Activated T-helper 1 cell treated with anti-CD3 and anti-CD28 coated beads, Interleukin-2, amount 50 U/mL, for 16 hours (primary cell): ENCODE measurements around the gene LAMC3.
"Not testable (repeated sequence)": the region's sequence is repeated elsewhere in the genome, so short reads cannot be mapped to it uniquely, and the experiment has no call there.

ENCODE experiments used
- DNase-seq, 2 donors: peaks; one replicate each; pipeline ENCODE4 v3.0.0-alpha.2; 2020; ENCODE audit warnings: low read depth in 1 of 2, low spot score in 1 of 2

LAMC3 gene

DNA sequence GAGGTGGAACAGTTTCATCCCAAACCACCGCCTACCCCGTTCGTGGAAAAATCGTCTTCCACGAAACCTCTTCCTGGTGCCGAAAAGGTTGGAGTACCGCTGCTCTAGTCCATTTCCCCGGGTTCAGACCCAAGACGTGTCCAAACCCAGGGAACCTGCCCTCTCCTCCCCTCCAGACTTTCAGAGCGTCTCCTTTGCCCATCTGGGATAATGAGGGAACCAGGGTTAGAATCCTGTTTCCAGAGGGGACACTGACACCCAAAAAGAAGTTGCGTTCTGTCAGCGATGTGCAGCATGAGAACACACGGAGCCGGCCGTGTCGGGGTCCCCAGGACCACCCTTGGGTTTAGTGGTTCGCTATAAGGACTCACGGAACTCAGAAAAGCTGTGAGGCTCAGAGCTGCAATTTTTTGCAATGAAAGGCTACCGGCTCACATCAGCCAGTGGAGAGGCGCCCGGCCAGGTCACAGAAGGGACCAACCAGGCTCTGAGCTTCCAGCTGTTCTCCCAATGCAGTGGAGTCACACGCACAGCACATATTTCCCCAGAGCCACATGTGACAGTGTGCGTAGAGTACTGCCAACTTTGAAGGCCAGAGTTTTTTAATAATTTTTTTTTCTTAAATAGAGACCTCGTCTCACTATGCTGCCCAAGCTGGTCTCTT is 19.4 kb downstream of the LAMC3 start:
- no peak for DNase-seq

DNA sequence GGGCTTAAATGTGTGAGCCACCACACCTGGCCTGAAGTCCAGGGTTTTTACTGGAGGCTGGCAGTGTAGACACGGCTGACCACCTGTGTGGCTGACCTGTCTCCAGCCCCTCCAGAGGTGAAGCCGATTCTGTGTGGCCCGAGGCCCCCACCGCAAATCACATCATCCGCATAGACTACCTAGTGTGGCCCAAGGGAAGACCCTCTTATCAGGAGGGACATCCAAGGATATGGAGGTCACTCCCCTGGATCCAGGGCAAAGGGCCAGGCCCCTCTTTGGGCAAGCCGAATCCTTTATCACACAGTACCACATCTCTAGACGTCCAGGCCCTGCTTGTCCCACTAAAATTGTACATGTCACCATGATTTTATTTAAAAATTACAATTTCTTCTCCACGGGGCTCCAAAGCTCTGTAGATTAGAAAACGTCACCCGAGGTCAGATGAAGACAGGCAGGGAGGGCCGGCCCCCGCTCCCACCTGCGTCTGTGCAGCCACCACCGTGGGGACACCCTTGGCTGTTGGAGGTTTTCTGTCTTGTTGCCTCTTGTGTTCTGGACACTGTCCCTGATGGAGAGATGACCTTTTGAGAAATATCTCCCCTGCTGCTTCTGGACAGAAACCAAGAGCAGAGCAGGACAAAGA is 20.1 kb downstream of the LAMC3 start:
- DNase-seq: no peak

DNA sequence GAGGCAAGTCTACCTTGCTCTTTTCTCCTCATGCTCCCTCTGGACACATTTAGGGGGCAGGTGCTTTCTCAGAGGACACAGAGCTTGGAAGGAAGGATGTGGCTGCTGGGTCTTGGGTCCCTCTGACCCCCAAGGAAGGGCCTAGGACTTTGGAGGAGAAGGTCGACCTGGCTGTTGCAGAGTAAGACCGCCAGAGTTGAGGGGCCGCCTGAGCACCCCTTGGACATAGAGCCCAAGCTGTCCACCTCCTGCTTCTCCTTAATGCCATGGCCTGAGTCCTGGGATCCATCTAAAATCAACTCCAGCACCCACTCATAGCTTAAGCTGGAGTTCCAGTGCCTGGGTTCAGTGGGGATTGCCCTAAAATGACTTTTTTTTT is 20.6 kb downstream of the LAMC3 start:
- DNase-seq: no peak

DNA sequence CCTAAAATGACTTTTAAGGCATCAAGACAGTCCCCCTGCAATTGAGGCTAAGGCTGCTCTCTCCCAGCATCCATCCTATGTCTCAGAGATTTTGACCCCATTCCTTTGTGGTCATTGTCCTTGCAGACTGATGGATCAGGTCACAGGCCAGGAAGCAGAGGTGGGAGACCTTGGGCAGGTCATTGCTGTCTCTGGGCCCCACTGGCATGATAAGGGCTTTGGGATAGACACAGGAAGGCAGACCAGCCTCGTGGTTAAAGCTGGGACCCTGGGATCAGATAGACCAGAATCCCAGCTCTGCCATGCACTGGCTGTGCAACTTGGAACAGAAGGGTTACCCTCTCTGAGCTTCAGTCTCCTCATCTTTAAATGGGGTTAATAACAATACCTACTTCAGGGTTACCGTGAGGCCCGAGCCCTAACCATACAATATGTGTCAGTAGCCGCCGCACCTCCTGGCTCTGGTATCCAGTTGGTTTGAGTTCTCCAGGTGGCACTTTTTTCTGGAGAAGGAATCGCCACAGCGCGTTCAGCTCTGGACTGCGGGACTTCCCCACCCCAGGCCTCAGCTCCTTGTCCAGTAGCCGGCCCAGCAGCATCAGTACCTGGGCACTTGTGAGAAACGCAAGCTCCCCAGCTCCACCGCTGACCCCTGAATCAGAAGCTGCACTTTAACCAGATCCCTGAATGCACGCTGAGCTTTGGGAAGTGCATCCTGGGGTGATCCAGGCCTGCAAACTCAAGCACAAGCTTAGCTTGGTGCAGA is 21.4 kb downstream of the LAMC3 start:
- no peak for DNase-seq

DNA sequence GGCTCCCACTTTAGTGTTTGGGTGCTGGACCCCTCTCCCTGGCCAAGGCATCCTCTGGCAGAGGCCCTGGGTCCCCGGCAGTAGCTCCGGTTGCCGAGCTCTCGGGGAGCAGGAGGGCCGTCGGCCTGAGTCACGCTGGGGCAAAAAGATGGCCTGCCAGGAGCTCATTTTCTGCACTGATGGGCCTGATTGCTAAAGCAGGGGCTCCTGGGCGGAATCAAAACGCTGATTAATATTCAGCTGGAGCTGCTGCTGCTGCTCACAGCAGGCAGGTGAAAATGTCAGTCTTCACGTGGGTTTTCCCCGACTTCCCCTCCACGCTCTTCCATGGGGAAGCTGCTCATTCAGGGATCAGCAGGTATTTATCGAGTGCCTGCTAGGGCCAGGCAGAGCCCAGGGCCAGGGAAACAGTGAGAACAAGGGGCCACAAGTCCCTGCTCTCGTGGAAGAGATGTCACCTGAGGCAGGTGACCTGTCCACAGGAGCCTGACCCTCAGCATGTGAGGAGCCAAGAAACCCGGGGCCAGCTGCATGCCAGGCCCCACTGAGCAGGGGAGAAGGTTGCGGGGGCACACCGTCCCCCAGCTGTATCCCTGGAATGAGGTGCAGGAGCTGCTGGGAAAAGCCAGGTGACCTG is 22.1 kb downstream of the LAMC3 start:
- no peak for DNase-seq

DNA sequence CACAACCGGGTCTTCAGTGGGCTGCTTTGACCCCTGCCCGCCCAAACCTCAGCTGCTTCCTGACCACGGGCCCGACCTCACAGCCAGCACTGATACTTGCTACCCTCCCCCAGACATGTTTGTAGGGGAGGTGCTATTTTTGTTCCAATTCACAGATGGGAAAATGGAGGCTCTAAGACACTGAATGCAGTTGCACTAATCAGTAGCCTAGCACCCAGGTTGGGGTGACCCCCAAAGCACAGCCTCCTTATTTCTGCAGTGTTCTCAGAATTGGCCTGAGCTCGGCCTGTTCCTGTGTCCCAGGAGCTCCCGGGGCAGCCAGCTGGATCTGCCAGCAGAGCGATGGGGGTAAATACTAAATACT is 22.6 kb downstream of the LAMC3 start:
- no peak for DNase-seq

DNA sequence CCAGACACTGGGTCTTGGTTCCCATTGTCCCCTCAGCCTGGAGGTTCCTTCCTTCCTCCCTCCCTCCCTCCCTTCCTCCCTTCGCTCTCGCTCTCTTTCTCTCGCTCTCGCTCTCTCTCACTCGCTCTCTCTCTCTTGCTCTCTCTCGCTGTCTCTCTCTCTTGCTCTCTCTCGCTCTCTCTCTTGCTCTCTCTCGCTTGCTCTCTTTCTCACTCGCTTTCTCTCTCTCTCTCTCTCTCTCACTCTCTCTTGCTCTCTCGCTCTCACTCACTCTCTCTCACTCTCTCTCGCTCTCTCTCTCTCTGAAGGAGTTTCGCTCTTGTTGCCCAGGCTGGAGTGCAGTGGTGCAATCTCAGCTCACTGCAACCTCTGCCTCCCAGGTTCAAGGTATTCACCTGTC is 23.4 kb downstream of the LAMC3 start:
- DNase-seq: no peak

DNA sequence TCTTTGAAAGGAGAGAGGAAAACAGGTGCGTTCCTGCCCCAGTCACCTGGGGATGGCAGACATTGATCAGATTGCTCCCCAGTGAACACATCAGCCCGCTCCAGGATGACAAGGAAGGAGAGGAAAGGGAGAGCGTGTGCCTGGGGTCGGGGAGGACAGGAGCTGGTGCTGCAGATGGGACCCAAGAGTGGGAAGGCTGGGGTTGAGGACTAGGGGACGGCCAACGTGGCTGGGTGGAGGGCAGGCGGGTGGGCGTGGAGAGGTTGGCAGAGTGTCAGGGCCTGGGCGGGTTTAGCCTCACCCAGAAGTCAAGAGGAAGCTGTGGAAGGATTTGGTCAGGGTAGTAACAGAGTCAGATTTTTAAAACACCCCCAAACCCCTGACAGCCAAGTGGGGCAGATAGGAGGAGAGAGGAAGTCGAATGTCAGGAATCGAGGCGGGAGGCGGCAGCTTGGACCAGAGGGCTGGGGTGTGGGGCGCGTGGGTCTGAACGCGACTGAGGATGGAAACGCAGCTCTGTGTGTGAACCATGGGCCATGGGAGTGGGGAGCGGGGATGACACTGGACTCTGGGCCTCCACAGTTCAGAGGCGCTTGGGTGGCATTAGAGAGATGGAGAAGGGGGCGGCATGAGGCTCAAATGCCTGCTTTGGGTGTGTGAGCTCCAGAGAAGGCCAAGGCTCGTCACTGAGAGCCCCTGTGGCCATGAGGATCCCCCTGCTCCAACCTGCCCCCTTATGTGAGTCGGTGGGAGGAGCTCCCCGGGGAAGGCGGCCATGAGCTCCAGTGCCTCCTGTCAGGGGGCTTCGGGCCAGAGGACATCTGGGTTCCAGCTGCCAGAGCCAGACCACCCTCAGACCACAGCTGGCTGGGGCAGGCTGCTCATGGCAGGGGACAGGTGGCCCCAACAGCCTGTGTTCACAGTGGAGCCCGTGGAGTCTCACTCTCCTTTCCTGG is 24.6 kb downstream of the LAMC3 start:
- no peak for DNase-seq

DNA sequence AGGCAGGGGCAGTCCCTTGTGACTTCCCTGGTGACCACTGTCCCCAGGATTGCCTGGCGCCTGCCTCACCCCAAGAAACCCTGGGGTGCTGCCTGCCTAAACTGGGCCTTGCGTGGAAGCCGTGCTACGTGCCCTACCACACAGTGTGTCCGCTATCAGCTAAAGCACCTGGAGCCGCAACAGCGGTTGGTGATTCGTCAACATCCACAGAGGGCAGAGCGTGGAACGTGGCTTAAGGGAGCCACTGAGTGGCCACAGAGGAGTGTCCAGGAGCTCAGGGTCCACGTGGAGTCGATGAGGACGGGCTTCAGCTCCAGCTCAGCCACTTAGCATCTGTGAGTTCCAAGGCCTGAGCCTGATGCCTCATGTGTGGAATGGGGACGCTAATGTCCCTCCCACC is 25.3 kb downstream of the LAMC3 start:
- DNase-seq: no peak

DNA sequence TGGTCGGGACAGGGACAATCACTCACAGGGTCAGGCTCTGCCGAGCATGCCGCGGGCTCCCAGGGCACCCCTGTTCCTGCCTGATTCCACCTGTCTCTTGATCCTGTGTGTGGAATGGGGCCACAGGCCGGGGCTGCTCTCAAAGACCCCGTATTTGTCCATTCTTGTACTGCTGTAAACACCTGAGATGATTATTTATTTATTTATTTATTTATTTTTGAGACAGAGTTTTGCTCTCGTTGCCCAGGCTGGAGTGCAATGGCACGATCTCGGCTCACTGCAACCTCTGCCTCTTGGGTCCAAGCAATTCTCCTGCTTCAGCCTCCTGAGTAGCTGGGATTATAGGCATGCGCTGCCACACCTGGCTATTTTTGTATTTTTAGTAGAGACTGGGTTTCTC is 25.8 kb downstream of the LAMC3 start:
- not testable (repeated sequence) for DNase-seq

DNA sequence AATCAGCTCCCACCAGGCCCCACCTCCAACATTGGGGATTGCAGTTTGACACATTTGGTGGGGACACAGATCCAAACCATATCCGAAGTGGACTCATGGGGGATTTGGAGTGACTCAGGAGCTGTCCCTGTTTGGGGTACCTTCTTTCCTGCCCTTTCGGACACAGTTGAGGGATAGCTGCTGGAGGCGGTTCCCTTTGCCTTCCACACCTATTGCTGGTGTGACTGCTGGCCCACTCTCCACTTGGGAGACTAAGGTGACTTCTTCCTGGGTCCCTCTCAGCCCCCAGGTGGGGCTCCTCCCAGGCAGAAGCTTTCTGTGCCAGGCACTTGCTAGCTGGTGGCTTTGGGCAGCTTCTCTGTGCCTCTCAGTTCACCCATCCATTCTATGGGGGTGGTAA is 26.6 kb downstream of the LAMC3 start:
- no peak for DNase-seq

DNA sequence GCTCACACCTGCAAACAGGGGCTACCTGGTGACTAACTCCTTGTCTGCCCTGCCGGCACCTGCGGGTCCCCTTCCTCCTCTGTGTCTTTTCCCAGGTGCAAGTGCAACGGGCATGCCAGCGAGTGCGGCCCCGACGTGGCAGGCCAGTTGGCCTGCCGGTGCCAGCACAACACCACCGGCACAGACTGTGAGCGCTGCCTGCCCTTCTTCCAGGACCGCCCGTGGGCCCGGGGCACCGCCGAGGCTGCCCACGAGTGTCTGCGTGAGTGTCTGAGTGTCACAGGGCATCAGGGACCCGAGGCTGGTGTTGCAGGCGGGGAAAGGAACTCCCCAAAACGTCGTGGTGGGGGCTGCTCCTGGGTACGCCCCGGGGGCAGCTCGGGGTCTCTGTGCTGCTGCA is 27.1 kb downstream of the LAMC3 start:
- DNase-seq: no peak

DNA sequence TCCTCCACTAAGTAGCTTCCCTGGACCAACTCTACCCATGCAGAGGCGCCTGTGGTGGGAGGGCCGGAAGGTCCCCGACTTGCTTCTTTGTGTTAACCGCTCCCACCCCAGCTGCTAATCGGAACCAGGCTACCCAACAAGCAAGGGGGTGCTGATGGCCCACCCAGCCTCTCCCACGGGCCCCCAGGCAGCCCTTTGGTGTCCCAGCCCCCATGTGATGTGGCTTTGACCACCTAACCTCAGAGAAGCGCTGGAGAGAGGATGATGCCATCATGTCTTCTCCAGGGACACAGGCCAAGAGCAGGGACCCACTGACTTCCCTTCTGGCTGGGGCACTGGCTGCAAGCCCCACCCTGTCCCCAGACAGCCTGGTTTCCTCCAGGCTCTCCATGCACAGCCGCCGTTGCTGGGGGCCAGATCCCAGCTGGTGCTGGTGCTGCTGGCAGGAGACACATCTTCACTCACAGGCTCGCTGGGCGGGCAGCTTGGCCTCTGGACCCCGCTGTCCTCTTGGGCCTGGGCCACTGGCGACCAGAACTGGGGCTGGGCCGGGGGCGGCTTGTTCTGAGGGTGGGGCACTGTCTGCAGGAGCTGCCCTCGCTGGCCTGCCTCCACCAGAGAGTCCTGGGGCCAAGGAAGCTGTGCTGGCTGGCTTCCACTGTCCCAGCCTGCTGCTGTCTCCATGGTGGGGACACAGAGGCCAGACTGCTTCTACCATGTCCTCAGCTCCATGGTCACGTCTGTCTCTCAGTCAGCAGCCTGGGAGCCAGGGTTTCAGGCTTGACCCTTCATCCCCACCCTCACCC is 27.8 kb downstream of the LAMC3 start:
- DNase-seq: no peak

DNA sequence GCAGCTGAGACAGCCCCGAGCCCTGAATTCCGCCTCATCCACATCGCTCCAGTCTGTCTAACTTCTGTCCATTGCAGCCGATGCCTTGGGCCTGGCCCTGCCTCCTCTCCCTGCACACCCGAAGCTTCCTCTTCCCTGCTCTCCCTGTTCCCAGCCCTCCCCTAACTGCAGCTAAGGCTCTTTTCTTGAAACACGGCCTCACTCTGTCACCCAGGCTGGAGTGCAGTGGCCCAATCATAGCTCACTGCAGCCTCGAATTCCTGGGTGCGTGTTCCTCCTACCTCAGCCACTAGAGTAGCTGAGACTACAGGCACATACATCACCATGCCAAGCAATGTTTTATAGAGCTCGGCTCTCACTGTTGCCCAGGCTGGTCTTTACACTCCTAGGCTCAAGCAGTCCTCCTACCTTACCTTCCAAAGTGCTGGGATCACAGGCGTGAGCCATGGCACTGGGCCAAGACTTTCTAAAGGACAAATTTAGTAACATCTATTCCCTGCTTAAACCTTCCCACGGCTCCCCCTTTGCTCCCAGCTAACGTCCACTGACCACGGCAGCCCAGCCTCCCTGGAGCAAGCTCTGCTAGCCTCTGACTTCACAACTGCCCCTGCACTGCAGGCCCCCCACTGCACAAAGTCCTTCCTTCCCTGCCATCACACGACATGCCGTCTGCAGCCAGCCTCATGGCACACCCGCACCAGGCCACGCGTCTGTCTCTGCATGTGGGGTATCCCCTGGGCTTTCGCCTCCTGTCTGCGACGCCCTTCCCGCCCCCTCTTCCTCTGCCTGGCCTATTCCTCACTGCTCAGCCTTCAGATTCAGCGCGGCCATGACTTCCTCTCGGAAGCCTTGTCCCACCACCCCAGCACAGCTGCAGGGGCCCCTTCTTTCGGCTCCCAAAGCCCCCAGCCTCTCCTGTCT is 28.6 kb downstream of the LAMC3 start:
- no peak for DNase-seq

DNA sequence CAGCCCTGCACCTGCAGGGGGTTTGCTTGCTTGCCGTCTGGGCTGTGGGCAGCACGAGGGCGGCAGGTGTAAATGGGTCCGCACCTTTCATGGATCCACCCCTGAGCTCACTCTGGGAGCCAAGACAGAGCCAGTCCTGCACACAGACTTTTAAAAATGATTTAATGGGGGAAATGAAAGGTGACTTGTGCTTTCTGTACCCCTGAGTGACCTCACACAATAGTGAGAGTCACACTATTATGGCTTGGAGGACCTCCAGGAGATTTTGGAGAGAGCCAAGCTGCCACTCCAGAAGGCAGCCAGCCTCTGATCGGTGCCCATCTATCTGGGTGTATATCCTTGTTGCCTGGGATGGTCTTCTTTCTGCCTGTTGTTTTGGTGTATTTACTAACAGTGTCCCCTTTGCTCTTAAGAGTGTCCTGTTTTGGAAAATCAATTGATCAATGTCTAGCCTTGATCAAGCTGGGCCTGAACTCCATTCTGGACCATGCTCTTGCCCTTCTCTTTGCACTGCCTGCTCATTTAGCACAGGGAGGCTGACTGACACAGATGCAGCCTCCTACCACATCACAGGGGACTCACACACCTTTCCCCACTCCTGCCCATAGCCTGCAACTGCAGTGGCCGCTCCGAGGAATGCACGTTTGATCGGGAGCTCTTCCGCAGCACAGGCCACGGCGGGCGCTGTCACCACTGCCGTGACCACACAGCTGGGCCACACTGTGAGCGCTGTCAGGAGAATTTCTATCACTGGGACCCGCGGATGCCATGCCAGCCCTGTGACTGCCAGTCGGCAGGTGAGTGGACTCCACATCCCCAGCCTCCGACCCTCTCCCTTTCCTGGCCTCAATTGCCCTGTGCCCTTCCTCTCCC is 29.5 kb downstream of the LAMC3 start:
- no peak for DNase-seq

DNA sequence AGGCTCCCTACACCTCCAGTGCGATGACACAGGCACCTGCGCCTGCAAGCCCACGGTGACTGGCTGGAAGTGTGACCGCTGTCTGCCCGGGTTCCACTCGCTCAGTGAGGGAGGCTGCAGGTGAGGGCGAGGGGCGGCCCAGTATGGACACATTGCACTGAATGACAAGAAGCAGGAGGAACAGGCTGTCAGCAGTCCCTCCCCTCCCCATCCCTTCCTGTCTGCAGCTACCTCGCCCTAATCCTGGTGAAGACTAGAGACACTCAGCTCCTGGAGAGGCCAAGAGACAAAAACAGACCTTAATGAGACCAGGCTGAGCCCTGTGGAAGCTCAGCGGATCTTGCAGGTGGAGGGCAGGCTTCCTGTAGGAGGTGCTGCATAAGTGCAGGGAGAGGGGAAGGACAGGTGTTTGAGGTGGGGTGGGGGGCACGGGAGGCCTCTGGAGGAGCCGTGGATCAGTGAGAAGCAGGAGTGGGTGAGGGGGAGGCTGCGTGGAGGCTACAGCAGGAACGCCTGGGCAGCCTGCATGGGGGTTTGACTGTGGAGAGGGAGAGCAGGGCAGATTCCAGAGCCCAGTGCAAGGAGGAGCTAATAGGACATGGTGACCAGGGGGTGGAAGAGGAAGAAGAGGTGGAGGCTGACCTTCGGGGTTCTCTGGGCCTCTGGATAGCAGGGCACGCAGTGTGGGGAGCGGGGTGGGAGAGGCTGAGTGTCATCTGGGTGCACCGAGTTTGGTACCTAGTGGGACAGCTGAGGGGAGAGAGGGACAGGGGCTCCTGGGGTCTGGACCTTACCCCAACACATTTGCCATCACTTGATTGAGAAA is 30.4 kb downstream of the LAMC3 start:
- DNase-seq: no peak

DNA sequence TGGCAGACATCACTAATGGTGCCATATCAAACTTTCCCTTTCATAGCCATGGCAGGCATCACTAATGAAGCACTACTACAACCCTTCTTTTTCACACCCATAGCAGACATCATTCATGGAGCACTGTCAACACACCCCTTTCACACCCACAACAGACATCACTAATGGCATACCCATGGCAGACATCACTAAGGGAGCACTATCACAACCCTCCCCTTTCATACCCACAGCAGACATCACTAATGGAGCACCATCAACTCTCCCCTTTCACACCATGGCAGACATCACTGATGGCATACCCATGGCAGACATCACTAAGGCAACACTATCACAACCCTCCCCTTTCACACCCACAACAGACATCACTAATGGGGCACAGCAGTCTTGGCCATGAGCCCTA is 33.7 kb downstream of the LAMC3 start:
- no peak for DNase-seq
